Pulmonary artery endothelial cell (primary cell): Measurements from ENCODE around the gene TREML1. TPM values are rescaled to one million over a fixed set of nuclear protein-coding genes. Genes with fewer than 3 reads are reported as not detected.
"Not testable (repeated sequence)": the region's sequence is repeated elsewhere in the genome, so short reads cannot be mapped to it uniquely, and the experiment has no call there.

Experiments
- DNase-seq: peaks from one replicate; pipeline ENCODE4 v3.0.0-alpha.2; 2011; ENCODE audit warnings: low read depth, low spot score
- total RNA-seq: library from RNA; depleted of rRNA; stranded (reverse); fragments of >200 nt; gene quantifications from 2 replicates; pipeline ENCODE4 v1.2.3, GENCODE V29; 2014

Gene TREML1
- total RNA-seq = not detected in 2 replicates

- no peak for DNase-seq
These were observed at the start of gene TREML1 for GRCh38 chr6:41153992-41154625. Gene TREML1, minus strand, starts transcription at chr6:41154347. Its CDS starts 59 bp downstream, at chr6:41154288.

GRCh38 chr6:41201764-41202173 is 47.6 kb upstream of the TREML1 start:
- DNase-seq = no peak

GRCh38 chr6:41200901-41201763 is 47.0 kb upstream of the TREML1 start, which contains the start of gene TREML2:
Gene TREML2, minus strand, starts transcription at chr6:41201149. Its CDS starts 141 bp downstream, at chr6:41201008.
- no peak for DNase-seq

GRCh38 chr6:41200296-41200900 is 46.3 kb upstream of the TREML1 start:
- no peak for DNase-seq

DNA sequence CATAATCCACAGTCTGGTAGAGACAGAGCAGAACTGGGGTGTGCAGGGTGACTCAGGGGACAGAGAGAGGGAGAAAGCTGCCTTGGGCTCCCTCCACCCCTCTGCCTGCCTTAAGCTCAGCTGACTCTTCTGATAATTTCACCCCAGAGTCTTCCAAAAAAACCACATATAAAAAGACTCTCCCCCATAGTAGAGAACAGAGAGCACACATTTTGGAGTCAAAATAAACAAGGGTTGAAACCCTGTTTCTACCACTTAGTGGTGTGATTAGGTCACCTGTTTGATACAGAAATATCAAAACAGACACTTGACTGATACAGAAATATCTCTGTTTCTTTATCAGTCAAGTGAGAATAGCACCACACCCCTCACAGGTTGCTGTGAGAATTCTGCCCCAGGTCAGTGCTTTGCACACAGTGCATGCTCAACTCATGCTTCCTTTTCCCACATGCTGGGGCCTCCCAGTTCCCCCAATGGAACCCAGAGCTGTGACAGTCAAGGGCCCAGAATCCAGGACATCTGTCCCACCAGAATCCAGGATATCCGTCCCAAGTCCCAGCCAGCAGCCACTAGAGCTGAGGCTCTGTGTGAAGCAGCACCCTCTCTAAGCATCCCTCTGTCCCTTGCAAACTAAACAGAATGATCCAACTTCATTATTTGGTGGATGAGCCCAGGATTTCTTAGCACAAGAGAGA is 45.6 kb upstream of the TREML1 start:
- DNase-seq = no peak

DNA sequence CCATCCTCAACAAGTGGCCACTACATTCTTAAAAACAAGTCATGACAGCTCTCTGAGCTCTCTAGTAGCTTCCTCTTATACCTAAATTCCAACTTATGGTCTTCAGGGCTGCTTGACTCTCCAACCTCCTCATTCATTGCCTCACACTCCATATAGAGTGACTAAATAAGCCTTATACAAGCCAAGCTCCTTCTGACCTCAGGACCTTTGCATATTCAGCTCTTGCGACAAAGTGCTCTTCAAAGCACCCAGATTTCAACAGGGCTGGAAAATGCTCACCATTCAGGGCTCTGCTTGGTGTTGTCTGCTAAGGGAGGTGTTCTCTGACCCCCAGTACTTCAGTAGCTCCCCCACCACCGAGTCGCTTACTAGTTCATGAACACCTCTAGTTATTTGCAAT is 43.1 kb upstream of the TREML1 start:
- no peak for DNase-seq

- no peak for DNase-seq
These were observed 40.2 kb upstream of the TREML1 start for GRCh38 chr6:41194386-41194785.

GRCh38 chr6:41193884-41194283 is 39.7 kb upstream of the TREML1 start:
- DNase-seq = no peak

DNA sequence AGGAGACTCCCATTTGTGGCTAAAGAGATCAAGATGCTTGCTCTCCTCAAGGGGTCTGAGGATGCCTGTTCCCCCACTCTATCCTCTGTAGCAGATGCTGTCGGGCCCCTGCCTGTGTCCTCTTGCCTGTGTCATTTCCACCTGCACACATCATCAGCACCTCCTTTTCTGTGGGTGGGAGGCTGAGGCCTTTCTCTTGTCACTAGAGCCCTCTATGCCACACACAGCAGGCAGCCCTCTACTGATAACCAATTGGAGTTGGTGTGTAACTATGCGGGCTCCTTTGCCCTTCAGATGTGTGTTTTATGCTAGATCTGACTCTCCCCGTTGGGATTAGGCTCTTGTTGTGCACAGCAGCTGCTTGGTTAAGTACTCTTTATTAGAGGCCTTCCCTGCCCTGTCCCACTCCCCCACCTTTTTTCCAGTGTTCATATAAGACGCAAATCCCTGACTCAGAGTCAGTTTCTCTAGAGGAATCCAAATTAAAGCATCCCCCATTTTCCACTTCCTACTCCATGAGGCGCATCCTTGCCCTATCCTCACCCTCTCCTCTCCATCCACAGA is 39.1 kb upstream of the TREML1 start:
- DNase-seq = no peak

GRCh38 chr6:41191569-41191968 is 37.4 kb upstream of the TREML1 start:
- no peak for DNase-seq

GRCh38 chr6:41190791-41191190 is 36.6 kb upstream of the TREML1 start:
- DNase-seq = no peak

DNA sequence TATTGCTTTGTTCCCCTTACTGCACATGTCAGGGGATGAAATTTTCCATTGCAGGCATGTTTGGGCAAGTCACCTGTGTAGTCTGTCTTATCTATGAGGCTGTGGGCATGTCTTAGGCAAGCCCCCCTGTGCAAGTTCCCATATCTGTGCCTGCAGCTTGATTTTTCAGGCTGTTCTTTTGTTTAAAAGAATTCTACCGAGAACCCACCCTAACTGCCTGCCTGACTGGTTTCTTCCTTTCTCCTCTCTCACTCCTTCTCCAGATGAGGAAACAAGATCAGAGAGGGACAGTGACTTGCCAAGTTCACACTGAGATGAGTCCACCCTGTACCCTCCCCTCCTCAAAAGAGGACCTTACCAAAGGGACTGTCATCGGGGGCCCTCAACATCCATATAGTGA is 35.8 kb upstream of the TREML1 start:
- no peak for DNase-seq

DNA sequence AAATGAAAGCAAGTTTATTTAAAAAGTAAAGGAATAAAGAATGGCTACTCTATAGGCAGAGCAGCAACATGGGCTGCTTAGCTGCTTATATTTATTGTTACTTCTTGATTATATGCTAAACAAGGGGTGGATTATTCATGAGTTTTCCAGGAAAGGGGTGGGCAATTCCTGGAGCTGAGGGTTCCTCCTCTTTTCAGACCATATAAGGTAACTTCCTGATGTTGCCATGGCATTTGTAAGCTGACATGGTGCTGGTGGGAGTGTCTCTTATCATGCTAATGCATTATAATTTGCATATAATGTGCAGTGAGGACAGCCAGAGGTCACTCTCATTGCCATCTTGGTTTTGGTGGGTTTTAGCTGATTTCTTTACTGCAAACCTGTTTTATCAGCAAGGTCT is 34.9 kb upstream of the TREML1 start:
- not testable (repeated sequence) for DNase-seq

- DNase-seq = no peak
These were observed 34.1 kb upstream of the TREML1 start for GRCh38 chr6:41187924-41188886.

- no peak for DNase-seq
These were observed 31.9 kb upstream of the TREML1 start for GRCh38 chr6:41186031-41186562.

- no peak for DNase-seq
These were observed 30.6 kb upstream of the TREML1 start for GRCh38 chr6:41184761-41185160.

DNA sequence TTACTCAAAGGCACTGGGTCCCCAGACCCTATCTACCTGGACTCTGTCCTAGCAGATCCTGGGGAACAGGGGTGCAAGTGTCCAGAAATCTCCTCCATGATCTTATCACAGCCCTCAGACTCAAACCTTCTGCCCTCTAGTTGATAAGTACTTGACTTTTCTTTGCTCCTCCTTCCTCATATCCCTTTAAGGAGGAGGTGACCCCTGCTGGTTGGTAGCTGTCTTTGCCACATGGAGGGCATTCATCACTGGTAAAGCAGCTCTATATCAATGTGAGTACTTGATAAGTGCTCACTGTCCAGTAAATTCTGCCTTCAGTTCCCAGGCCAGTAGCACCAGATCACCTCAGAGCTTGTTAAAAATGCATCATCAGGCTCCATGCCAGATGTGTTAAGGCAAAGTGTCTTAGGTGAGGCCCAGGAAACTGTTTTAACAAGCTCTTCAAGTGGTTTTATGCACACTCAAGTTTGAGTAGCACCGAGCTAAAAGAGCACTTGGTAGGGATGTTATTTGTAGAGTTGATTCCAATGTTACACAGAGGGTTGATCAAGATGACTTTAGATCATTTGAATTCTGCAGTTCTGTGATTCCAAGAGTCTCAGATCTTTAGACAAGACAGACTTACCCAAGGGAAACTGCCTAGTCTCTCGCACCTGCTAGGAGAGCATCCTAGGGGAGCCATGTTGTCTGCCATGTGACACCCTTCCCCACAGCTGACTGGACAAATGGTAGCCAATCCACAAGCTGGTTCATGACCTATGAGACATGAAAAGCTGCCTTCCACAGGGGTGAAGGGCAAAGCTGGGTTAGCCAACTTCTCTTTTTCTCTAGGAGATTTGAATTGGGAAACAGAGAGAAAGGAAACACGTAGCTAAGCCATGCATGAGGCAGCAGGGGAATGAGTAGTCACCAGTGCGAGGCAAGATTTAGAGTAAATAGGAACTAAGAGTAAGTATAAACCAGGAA is 28.2 kb upstream of the TREML1 start:
- DNase-seq = peak; percentile 45

- DNase-seq = no peak
These were observed 27.4 kb upstream of the TREML1 start for GRCh38 chr6:41181566-41181965.

- DNase-seq = no peak
These were observed 25.0 kb upstream of the TREML1 start for GRCh38 chr6:41179163-41179562.
